ENCODE data around the gene SCN2A. TPM values are rescaled to one million over a fixed set of nuclear protein-coding genes. Genes with fewer than 3 reads are reported as not detected.

SCN2A gene
- total RNA-seq, 1 experiment from 2014 or later, result not detected

DNA sequence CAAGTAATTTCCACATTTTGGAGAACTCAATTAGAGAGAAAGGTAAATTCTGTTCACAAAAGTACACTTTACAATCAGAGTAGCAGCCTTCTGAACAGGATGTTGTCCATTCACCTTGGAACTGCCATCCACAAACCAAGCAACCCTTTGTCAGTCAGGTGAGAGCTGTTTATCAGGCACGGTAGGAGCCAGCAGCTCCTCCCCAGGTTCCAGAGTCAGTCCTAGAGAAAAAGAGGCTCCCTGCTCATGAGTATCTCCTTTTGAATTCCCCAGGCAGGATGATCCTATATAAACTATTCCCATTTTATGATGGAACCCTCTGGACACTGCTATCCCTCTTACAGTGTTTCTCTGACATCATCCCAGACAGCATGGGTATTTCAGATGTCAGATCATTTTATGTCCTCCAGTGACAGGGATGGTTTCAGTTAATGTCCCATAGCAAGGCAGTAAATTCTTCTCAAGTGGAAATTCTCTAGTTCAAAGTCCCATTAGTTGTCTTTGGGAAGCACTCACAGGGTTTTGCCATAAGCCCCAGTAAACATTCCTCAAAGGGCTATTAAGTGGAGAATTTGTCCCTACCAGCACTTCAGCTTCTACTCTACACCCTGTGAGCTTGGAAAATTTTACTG, 195.8 kb downstream of the SCN2A start:
- Mint-ChIP-seq H3K36me3 (ENCODE audit: insufficient read depth, unreplicated experiment) (peaks cover 4% of the 10 kb centered on the region), H3K9me3 (ENCODE audit: unreplicated experiment) (no peaks in the 10 kb centered on the region), H3K4me3 (ENCODE audit: unreplicated experiment) (peak overlapping the region; percentile 42), H3K27me3 (ENCODE audit: insufficient read depth, unreplicated experiment) (no peaks in the 10 kb centered on the region), H3K27ac (ENCODE audit: unreplicated experiment) (peak overlapping the region; percentile 84), H3K4me1 (ENCODE audit: low read depth, unreplicated experiment) (peaks cover 7% of the 10 kb centered on the region)
- no TSS peak for BruUV-seq (replicated peaks)
- H3K27me3 ChIP-seq (replicated peaks; ENCODE audit: control insufficient read depth, insufficient read depth, low read length), result no peaks in the 10 kb centered on the region
- no peaks in the 10 kb centered on the region for H3K9me3 ChIP-seq
- ChIA-PET POLR2A (interaction anchor here (0.6 kb wide), 1 partner anchor 359 kb away, joined by 3 read pairs; the partner anchor contains the start of gene GALNT3), CTCF (interaction anchor here (0.7 to 1.4 kb wide), 3 partner anchors 15 to 439 kb away, joined by 3 to 7 read pairs (median 4); partner anchors contain the start of gene CSRNP3)
- peak in 1 of 2 experiments; percentile 57 for DNase-seq
- no peak overlapping the region for H3K4me3 ChIP-seq (ENCODE audit: low read depth, low read length)
- intact Hi-C loops (cut with micrococcal nuclease; ENCODE audit: unreplicated experiment), result loop anchor here (1.0 kb wide), 3 partner anchors 18 to 34 kb away; partner anchors contain the start of gene CSRNP3
- TF ChIP-seq, protein P1, sequence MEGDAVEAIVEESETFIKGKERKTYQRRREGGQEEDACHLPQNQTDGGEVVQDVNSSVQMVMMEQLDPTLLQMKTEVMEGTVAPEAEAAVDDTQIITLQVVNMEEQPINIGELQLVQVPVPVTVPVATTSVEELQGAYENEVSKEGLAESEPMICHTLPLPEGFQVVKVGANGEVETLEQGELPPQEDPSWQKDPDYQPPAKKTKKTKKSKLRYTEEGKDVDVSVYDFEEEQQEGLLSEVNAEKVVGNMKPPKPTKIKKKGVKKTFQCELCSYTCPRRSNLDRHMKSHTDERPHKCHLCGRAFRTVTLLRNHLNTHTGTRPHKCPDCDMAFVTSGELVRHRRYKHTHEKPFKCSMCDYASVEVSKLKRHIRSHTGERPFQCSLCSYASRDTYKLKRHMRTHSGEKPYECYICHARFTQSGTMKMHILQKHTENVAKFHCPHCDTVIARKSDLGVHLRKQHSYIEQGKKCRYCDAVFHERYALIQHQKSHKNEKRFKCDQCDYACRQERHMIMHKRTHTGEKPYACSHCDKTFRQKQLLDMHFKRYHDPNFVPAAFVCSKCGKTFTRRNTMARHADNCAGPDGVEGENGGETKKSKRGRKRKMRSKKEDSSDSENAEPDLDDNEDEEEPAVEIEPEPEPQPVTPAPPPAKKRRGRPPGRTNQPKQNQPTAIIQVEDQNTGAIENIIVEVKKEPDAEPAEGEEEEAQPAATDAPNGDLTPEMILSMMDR (IDR thresholded peaks at IDR 0.05; ENCODE audit: insufficient read depth in 1 of 2, low read depth in 1 of 2, low read length in 1 of 2, severe bottlenecking in 1 of 2, unreplicated experiment in 1 of 2), result no peak
- H3K36me3 ChIP-seq (ENCODE audit: control insufficient read depth, insufficient read depth, low read length), result no peaks in the 10 kb centered on the region
- H3K4me1 ChIP-seq, result peaks cover 25% of the 10 kb centered on the region

DNA sequence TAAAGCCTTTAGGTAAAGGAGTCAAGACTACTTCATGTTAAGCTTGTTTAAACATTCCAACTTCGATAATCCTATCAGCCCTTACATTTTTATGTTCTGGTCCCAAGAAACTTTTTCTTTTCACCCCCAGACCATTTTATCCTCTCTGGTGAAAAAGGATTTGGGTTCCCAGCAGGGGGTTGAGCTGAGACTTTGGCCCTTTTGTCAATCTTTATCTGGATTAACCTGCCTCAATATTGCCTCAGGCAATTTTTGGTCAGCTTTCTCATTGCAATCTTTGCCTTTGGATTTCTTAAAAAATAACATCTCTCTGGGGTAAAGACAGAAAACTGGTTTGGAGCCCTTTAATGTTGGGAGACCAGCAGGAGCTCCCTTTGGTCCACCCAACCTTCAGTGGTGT, 196.4 kb downstream of the SCN2A start:
- POLR2A ChIA-PET, result interaction anchor here (0.6 kb wide), 1 partner anchor 358 kb away, joined by 3 read pairs; the partner anchor contains the start of gene GALNT3
- Mint-ChIP-seq H3K27me3 (ENCODE audit: insufficient read depth, unreplicated experiment) (no peaks in the 10 kb centered on the region), H3K9me3 (ENCODE audit: unreplicated experiment) (no peaks in the 10 kb centered on the region), H3K36me3 (ENCODE audit: insufficient read depth, unreplicated experiment) (peaks cover 4% of the 10 kb centered on the region), H3K27ac (ENCODE audit: unreplicated experiment) (peak overlapping the region; percentile 84), H3K4me1 (ENCODE audit: low read depth, unreplicated experiment) (peaks cover 7% of the 10 kb centered on the region), H3K4me3 (ENCODE audit: unreplicated experiment) (peak overlapping the region; percentile 42)
- Histone ChIP-seq H3K27me3 (replicated peaks; ENCODE audit: control insufficient read depth, insufficient read depth, low read length) (no peaks in the 10 kb centered on the region), H3K9me3 (no peaks in the 10 kb centered on the region), H3K4me3 (ENCODE audit: low read depth, low read length) (no peak overlapping the region), H3K4me1 (peaks cover 25% of the 10 kb centered on the region), H3K36me3 (ENCODE audit: control insufficient read depth, insufficient read depth, low read length) (no peaks in the 10 kb centered on the region)
- TF ChIP-seq, protein P1 (IDR thresholded peaks at IDR 0.05; ENCODE audit: insufficient read depth in 1 of 2, low read depth in 1 of 2, low read length in 1 of 2, severe bottlenecking in 1 of 2, unreplicated experiment in 1 of 2), result no peak
- intact Hi-C loops (cut with micrococcal nuclease; ENCODE audit: unreplicated experiment), result loop anchor here (1.0 kb wide), 3 partner anchors 18 to 34 kb away; partner anchors contain the start of gene CSRNP3
- CTCF ChIA-PET, result interaction anchor here (0.7 to 1.4 kb wide), 3 partner anchors 15 to 439 kb away, joined by 3 to 7 read pairs (median 4); partner anchors contain the start of gene CSRNP3
- DNase-seq, result peak in 1 of 2 experiments; percentile 69
- BruUV-seq (replicated peaks), result no TSS peak

DNA sequence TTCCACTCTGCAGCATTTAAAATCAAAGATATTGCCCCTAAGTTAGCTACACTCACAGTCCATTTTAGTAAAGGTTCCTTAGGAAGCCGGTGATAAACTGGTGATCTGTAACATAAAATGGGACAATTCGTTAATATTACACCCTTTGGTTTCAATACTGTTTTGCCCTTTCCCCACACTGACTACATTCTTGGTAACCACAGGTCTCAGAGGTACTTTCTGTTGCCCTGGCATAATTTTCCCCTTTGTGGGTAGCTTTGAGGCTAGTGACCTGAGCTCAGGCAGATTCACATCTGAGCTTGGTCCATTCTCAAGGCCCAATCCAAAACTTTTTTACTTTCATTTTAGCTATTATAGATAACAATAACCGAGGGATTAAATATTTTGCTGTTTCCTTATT, 197.3 kb downstream of the SCN2A start:
- H3K4me3 ChIP-seq (ENCODE audit: low read depth, low read length), result no peak overlapping the region
- TF ChIP-seq, protein P1 (IDR thresholded peaks at IDR 0.05; ENCODE audit: insufficient read depth in 1 of 2, low read depth in 1 of 2, low read length in 1 of 2, severe bottlenecking in 1 of 2, unreplicated experiment in 1 of 2), result no peak
- H3K4me3 Mint-ChIP-seq (ENCODE audit: unreplicated experiment), result no peak overlapping the region
- ChIA-PET POLR2A (no interaction called here), CTCF (no interaction called here)
- no TSS peak for BruUV-seq (replicated peaks)
- peaks cover 7% of the 10 kb centered on the region for H3K4me1 Mint-ChIP-seq (ENCODE audit: low read depth, unreplicated experiment)
- intact Hi-C loops (cut with micrococcal nuclease; ENCODE audit: unreplicated experiment), result no loop called here
- DNase-seq, result no peak
- no peaks in the 10 kb centered on the region for H3K9me3 Mint-ChIP-seq (ENCODE audit: unreplicated experiment)
- no peaks in the 10 kb centered on the region for H3K36me3 ChIP-seq (ENCODE audit: control insufficient read depth, insufficient read depth, low read length)
- H3K27ac Mint-ChIP-seq (ENCODE audit: unreplicated experiment), result no peak overlapping the region
- H3K4me1 ChIP-seq, result peaks cover 25% of the 10 kb centered on the region
- no peaks in the 10 kb centered on the region for H3K27me3 ChIP-seq (replicated peaks; ENCODE audit: control insufficient read depth, insufficient read depth, low read length)
- no peaks in the 10 kb centered on the region for H3K9me3 ChIP-seq
- H3K36me3 Mint-ChIP-seq (ENCODE audit: insufficient read depth, unreplicated experiment), result peaks cover 4% of the 10 kb centered on the region
- no peaks in the 10 kb centered on the region for H3K27me3 Mint-ChIP-seq (ENCODE audit: insufficient read depth, unreplicated experiment)

Measured in Caco-2 (cell line).